ENCODE results near the gene AK9.

AK9 gene

GRCh38 chr6:109456710-109457561 lies 234.1 kb downstream of the AK9 start:
- no peak for DNase-seq (ENCODE audit: low spot score)

GRCh38 chr6:109456111-109456583 lies 234.9 kb downstream of the AK9 start:
- no peak for DNase-seq (ENCODE audit: low spot score)

DNA sequence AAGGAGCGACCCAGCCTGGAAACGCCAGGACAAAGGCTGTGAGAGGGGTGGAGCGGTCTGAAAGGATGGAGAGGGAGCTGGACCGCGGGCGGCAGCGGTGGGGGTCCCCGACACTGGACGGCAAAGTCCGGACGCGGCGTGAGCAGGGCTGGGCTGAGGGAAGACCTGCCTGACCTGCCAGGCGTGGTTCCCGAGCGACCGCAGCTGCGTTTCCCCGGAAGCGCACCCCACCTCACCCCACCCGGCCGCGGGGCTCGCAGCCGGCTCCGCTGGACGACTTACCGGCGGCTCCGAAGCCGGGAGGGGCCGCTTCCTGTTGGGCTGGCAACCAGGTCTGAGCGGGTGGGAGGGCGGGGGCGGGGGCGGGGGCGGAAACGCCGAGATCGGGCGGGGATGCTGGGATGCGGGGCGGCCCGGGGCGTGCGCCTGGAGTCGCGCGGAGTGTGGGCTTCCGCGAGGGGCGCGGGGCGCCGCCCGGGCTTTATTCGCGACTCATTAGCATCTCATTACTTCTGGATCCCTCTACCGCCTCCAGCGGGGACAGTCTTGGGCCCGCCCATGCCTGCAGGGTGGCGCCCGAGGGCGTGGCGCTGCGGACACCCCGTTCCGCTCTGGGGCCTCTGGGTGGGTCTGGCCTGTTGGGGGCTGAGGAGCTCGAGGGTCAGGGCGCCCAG lies 235.4 kb downstream of the AK9 start, which contains the start of gene MICAL1:
Gene MICAL1 (minus strand): TSS at position 336 of the 674 bp plus-strand sequence. CDS start 1,576 bp downstream, outside the sequence.
- DNase-seq (ENCODE audit: low spot score): peak; percentile 59

DNA sequence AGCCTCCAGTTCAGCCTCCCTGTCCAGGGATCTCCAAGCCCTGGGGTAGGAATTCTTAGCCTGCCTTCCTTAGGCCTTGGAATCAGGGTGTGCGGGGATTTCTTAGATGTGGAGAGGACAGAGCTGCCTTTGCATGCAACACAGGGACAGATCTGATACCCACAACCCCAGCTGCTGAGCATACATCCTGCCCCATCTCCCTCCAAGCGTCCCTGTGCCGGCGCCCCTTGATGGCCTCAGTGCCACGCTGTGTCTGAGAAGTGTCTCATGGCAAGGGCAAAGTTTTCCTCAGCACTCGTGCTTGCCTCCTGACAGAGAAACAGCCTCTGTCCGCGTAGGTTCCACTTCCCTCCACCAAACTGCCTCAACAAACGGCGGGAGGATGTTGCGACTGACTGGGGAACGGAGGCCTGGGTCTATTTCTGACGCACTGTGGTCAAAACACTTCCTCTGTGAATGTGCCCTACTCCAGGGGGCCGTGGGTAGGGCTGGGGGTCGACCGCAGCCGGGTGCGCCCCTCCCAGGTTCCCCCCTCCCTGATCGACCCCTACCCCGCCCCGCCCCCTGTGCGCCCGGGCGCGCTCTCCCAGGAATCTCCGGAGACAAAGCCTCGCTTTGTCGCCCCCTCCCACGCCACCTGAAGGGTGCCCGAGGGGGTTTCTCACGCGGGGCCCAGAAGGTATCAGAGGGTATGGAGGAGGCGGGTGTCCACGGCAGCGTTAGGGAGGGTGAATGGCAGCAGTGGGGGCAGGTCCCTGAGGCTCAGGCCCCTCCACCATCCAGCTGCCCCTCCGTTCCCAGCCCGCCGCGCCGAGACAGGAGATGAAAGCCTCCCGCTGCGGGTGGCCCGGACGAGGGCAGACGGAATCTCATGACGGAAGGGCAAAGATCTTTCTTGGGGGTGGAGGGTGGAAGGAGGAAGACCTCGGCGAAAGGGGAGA lies 236.2 kb downstream of the AK9 start:
- DNase-seq (ENCODE audit: low spot score): peak; percentile 66

DNA sequence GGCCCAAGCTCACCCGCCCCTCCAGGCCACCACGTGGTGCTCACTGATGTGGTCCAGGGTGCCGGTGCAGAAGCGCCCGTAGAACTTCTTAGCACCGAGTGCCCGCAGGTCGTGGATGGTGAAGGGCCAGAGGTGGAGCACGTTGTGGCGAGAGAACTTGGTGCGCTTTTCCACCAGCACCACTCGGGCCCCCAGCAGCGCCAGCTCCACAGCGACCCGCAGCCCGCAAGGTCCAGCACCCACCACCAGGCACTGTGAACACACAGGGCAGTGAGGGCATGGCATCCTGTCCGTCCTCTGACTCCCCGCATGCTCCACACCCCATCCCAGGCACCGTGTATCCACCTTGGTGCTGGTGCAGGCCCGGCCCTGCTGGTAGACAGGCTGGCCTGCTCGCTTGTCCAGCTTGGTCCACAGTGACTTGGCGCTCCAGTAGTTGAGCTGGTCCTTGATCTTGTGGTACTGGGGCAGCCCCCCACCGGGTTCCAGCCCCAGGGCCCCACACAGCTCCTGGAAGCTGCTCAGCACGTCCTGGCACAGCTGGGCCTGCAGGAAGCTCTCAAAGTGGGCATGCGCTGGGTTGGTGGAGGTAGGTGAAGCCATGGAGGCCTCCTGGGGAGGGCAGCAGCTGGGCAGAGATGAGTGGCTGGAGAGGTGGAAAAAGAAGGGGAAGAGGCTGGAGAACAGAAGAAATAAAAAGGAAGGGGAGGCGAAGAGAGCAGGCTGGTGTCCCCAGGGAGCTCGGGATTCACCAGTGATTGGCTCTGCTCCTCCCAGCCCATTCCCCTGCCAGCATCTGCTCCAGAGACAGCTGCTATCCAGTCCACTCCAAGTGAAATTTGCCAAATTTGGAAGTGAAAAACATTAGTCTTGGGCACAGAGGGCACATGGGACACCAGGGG lies 237.2 kb downstream of the AK9 start:
- DNase-seq (ENCODE audit: low spot score): no peak

DNA sequence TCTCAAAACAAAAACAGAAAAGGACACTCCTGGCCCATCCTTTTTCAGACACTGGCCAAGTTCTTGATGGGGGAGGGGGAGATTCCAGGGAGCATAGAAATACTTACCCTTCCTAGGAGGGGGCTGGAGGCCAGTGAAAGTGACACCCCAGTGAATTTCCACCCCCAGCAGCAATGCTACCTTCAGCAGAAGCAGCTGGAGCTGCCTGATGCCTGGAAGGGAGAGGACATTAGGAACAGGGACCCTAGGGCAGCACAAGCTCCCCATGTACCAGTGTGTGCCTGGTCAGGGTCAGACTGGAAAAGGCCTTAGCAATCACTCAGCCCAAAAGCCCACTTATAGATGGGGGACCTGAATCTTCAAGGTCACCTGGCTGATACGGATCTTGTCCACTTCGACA lies 237.8 kb downstream of the AK9 start:
- no peak for DNase-seq (ENCODE audit: low spot score)

DNA sequence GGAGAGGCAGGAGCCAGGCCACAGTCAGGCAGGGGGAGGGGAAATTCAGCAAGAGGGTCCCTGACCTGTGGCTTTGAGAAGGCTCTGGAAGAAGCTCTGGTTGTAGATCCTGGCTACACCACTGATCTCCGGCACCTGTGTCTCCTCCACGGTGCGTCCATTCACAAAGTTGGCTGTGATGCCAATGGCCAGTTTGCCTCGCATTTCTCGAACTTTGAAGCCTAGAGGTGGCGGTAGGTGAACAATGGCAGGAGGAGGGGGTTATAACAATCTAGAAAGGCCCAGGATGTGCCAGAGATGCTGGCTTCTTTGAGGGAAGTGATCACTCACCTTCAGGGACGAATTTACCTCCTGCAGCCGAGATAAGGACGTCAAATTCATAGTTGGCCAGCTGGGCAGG lies 238.8 kb downstream of the AK9 start:
- DNase-seq (ENCODE audit: low spot score): no peak

- DNase-seq (ENCODE audit: low spot score): no peak
Measured at GRCh38 chr6:109451376-109451775, 239.6 kb downstream of the AK9 start.

DNA sequence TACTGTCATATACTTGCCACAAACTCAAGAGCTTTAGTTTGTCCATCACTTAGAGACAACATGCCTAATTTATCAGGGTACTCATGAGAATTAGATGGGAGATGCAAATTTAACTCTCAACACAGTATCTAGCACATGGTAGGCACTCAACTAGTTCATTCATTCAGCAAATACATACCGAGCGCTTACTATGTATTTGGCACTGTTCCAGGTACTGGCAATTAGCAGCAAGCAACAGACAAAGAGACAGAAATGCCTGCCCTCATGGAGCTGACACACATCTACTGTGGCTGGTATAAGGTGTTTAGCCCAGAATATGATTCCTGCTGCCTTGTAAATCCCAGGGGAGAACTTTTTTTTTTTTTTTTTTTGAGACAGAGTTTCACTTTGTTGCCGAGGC lies 240.2 kb downstream of the AK9 start:
- DNase-seq (ENCODE audit: low spot score): no peak

GRCh38 chr6:109449795-109450673 lies 241.0 kb downstream of the AK9 start:
- no peak for DNase-seq (ENCODE audit: low spot score)

- no peak for DNase-seq (ENCODE audit: low spot score)
Measured at GRCh38 chr6:109449064-109449794, 241.8 kb downstream of the AK9 start.

DNA sequence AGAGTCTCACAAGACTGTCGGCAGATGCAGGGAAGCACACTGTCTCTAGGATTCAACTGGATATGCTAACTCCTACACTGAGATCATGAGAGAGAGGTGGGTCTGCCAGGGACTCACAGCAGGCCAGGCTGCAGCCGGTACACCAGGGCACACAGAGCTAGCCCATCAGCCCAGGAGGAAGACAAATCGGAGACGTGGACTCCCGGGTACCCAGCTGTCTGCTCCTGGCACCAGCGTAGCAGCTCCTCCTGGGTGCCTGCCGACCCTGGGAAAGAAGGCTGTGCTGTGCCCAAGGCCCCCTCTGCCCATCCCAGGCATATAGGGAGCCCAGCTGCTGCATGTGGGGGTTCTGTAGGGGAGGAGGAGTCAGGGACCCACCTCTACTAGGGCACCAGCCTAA lies 242.4 kb downstream of the AK9 start:
- no peak for DNase-seq (ENCODE audit: low spot score)

DNA sequence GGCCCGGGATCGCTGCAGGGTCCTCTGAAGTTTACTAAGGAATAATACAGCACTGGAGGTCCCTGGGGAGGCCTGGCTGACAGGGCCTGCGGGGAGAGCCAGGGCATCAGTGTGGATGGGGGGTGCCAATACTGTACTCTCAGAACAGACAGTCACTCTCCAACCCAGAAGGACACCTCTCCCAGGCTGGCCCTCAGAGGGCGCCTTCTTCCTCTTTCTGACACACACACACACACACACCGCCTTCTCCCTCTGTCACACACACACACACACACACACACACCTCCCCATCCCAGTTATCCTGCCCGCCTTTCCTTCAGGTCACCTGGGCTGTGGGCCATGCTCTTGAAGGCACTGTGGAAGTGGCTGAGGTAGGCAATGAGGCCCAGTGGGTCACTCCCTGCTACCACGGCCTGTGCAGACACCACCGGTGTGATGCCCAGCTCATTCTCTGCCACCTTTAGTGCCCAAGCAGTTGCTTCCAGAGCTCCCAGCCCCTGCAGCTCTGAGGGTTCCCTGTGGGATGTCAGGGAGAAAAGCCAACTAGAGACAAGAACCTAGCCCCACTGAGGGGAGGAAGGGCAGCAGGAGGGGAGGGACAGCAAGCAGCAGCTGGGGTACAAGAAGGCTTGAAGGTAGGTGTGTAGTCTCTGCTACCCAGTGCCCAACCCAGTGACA lies 243.0 kb downstream of the AK9 start:
- DNase-seq (ENCODE audit: low spot score): no peak

DNA sequence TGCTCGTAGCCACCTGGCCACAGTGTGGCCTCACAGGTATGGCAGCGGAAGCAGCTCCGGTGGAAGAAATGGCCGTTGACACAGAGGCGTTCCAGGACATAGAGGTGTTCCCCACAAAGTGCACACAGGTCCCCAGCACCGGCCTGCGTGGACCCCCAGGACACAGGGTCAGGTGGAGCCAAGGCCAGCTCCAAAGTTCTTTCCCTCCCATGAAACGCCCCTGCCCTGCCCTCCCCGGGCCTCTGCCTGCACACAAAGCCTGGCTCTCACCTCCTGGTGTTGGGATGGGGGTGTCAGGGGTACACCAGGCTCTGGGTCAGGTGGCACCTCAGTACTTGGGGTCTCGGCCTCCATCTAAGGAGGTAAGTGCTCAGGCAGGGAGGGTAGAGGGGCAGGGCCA lies 243.9 kb downstream of the AK9 start:
- DNase-seq (ENCODE audit: low spot score): no peak

- DNase-seq (ENCODE audit: low spot score): no peak
Measured at GRCh38 chr6:109446541-109446940, 244.5 kb downstream of the AK9 start.

DNA sequence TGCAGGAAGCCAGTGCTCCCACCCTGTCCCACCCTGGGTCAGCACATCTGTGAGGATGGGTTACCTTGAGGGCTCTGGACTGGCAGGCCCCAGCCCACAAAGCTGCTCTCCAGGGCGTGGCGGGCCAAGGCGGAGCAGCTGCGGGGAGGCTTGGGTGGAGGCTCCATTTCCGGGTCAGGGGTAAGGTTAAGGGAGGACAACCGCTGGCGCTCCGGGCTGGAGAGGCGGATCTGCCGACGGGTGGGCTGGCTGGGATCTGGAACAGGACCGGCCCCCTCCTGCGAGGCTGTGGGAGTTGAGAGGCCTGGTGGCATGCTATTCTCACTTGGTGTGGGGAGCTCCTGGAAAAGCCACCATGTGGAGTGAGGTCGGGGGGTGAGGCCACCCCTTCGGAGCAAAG lies 244.9 kb downstream of the AK9 start:
- no peak for DNase-seq (ENCODE audit: low spot score)

GRCh38 chr6:109445382-109445781 lies 245.6 kb downstream of the AK9 start:
- DNase-seq (ENCODE audit: low spot score): no peak

DNA sequence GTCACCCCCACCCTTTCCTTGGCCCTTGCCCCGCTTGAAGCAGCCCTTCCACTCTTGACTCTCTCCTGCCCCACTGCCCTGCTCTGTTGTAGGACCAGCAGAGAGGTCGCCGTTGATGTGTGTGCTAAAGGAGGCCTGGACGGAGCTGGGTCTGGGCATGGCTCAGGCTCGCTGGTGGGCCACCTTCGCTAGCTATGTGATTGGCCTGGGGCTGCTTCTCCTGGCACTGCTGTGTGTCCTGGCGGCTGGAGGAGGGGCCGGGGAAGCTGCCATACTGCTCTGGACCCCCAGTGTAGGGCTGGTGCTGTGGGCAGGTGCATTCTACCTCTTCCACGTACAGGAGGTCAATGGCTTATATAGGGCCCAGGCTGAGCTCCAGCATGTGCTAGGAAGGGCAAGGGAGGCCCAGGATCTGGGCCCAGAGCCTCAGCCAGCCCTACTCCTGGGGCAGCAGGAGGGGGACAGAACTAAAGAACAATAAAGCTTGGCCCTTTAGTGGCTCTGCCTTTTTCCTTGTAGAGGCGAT lies 247.5 kb downstream of the AK9 start:
- DNase-seq (ENCODE audit: low spot score): no peak
